Neural crest cell (in vitro differentiated cells): ENCODE measurements around the gene C1orf94. TPM values are rescaled to one million over a fixed set of nuclear protein-coding genes. Genes with fewer than 3 reads are reported as not detected.

Experiments used
- DNase-seq: peaks from one replicate; pipeline ENCODE4 v3.0.0; 2021; ENCODE audit warnings: low read depth, mixed read lengths, low spot score
- H3K27ac Mint-ChIP-seq: one replicate; pipeline ENCODE4 v1.8.0; 2021; ENCODE audit warnings: mild to moderate bottlenecking, mixed read lengths; ENCODE audit not compliant: unreplicated experiment
- H3K27me3 Mint-ChIP-seq: 2 replicates; pipeline ENCODE4 v1.8.0; 2021; ENCODE audit warnings: low read depth, mild to moderate bottlenecking, mixed read lengths
- H3K36me3 Mint-ChIP-seq: 2 replicates; pipeline ENCODE4 v1.8.0; 2021; ENCODE audit warnings: low read depth, mild to moderate bottlenecking, mixed read lengths
- H3K4me1 Mint-ChIP-seq: 2 replicates; pipeline ENCODE4 v1.8.0; 2021; ENCODE audit warnings: mixed read lengths
- H3K4me3 Mint-ChIP-seq: one replicate; pipeline ENCODE4 v1.8.0; 2021; ENCODE audit warnings: mild to moderate bottlenecking, mixed read lengths
- H3K9me3 Mint-ChIP-seq: 2 replicates; pipeline ENCODE4 v1.8.0; 2021; ENCODE audit warnings: mixed read lengths
- CTCF ChIP-seq: fragments of 200-600 bp; sonication (generic); conservative IDR thresholded peaks from 2 replicates; pipeline ENCODE4 v1.5.0; 2021; ENCODE audit warnings: antibody characterized with exemption, mild to moderate bottlenecking
- total RNA-seq: library from RNA; stranded (reverse); gene quantifications from 2 replicates; pipeline ENCODE4 v1.2.1, GENCODE V29; 2021

Gene C1orf94
- total RNA-seq, 1 donor from 2014 or later = not detected

DNA sequence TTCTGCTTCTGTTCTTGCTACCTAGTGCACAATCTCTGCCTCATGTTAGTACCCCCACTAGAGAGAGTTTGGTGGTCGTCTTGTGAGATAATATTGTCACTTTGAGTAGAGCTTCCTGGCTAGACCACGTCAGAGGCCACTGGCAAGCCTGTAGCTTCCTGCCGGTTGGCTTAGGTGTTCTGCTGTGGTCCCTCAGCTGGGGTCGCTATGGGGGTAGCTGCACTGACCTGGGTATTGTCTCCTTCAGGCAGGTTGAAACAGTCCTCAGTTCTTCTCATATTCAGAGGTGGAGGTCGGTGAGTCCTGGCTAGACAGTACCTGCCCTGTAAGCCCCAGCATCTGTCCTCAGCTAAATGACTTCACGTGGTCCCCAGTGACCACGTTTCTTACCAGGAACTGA is 86.2 kb downstream of the C1orf94 start:
- Mint-ChIP-seq H3K27ac (no peak overlapping the region), H3K9me3 (no peaks in the 10 kb centered on the region), H3K4me3 (no peak overlapping the region), H3K4me1 (no peaks in the 10 kb centered on the region), H3K27me3 (peaks cover 54% of the 10 kb centered on the region), H3K36me3 (no peaks in the 10 kb centered on the region)
- TF ChIP-seq CTCF = no peak
- no peak for DNase-seq

DNA sequence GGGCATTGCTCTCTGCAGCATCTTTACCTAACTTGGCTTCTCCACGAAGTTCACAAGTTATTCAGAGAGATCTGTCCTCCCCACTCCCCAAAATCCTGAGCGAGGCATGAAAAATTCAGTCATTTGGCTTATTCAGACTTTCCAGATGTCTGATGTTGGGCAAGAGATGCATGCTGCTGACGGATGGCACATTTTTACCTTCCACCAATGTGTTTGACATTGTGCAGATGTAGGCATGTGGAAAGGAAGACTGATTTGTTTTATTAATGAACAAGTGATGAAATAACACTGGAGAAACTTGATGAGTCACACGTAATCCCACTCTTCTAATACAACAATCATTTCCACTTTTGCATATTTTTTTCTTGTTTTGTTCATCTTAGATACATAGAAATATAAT is 86.7 kb downstream of the C1orf94 start:
- no peak for TF ChIP-seq CTCF
- Mint-ChIP-seq H3K36me3 (no peaks in the 10 kb centered on the region), H3K27me3 (peaks cover 59% of the 10 kb centered on the region), H3K27ac (no peak overlapping the region), H3K9me3 (no peaks in the 10 kb centered on the region), H3K4me3 (no peak overlapping the region), H3K4me1 (no peaks in the 10 kb centered on the region)
- no peak for DNase-seq

DNA sequence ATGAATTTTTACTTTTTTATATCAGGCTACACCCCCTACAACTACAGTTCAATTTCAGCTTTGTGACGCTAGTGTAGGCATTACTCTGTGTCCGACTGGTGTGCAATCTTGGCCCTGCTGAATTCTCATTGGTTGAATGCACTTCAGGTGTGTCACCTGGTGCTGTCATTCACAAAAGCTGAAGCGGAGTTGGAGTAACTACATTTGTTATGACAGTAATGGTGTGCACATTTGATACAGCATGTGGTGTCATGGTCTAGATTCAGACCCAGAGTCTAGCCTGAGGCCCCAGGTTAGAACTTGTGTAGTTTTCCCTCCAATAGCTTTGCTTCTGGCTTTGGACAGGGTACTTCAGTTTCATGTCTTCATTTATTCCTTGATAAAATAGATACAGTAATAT is 88.7 kb downstream of the C1orf94 start:
- no peak overlapping the region for H3K27ac Mint-ChIP-seq
- no peaks in the 10 kb centered on the region for H3K4me1 Mint-ChIP-seq
- no peak for DNase-seq
- H3K27me3 Mint-ChIP-seq = peaks cover 69% of the 10 kb centered on the region
- no peak for TF ChIP-seq CTCF
- no peaks in the 10 kb centered on the region for H3K36me3 Mint-ChIP-seq
- no peak overlapping the region for H3K4me3 Mint-ChIP-seq
- no peaks in the 10 kb centered on the region for H3K9me3 Mint-ChIP-seq

GRCh38 chr1:34266127-34266951 is 89.6 kb downstream of the C1orf94 start:
- Mint-ChIP-seq H3K36me3 (no peaks in the 10 kb centered on the region), H3K4me3 (no peak overlapping the region), H3K27ac (no peak overlapping the region), H3K9me3 (no peaks in the 10 kb centered on the region), H3K27me3 (peaks cover 70% of the 10 kb centered on the region), H3K4me1 (no peaks in the 10 kb centered on the region)
- no peak for DNase-seq
- no peak for TF ChIP-seq CTCF

DNA sequence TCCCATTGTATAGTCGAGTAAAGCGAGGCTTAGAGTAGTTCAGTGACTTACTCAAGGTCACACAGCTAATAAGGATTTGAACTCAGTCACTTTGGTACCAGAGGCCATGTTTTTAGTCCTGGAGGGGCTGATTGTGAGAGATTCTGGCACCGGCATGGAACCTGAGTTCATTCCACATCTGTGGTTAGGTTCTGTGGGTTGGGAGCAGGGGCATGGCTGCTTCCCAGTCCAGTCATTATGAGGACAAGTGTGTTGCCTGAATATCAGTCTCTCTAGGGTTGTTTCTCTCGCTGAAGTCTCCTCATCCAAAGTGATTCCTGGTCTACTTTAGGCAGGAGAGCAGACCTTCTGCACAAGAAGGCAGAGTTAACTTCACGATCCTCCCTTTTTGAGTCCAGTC is 90.6 kb downstream of the C1orf94 start:
- Mint-ChIP-seq H3K4me3 (no peak overlapping the region), H3K36me3 (no peaks in the 10 kb centered on the region), H3K27me3 (peaks cover 69% of the 10 kb centered on the region), H3K4me1 (no peaks in the 10 kb centered on the region), H3K27ac (no peak overlapping the region), H3K9me3 (no peaks in the 10 kb centered on the region)
- DNase-seq = no peak
- no peak for TF ChIP-seq CTCF
